Activated CD4-positive, alpha-beta T cell treated with anti-CD3 and anti-CD28 coated beads, Interleukin-2, amount 10 ng/mL, durations not matched to agents 24 days and 14 days (primary cell): ENCODE data around the gene KRTAP5-3. TPM values are rescaled to one million over a fixed set of nuclear protein-coding genes. Genes with fewer than 3 reads are reported as not detected.
"Not testable (repeated sequence)": the region's sequence is repeated elsewhere in the genome, so short reads cannot be mapped to it uniquely, and the experiment has no call there.

Experiments
- DNase-seq: peaks from one replicate; pipeline ENCODE4 v3.0.0; 2022
- H3K27ac Mint-ChIP-seq: one replicate; pipeline ENCODE4 v1.8.0; 2022; ENCODE audit warnings: mild to moderate bottlenecking, mixed read lengths
- H3K27me3 Mint-ChIP-seq: one replicate; pipeline ENCODE4 v1.8.0; 2022; ENCODE audit warnings: mixed read lengths
- H3K36me3 Mint-ChIP-seq: one replicate; pipeline ENCODE4 v1.8.0; 2022; ENCODE audit warnings: low read depth, mild to moderate bottlenecking, mixed read lengths
- H3K4me1 Mint-ChIP-seq: one replicate; pipeline ENCODE4 v1.8.0; 2021; ENCODE audit warnings: mixed read lengths
- H3K4me3 Mint-ChIP-seq: one replicate; pipeline ENCODE4 v1.8.0; 2022; ENCODE audit warnings: mild to moderate bottlenecking, moderate library complexity, mixed read lengths
- H3K9me3 Mint-ChIP-seq: one replicate; pipeline ENCODE4 v1.8.0; 2021; ENCODE audit warnings: mixed read lengths
- intact Hi-C: fragments of 100-400 bp; cut with micrococcal nuclease; formaldehyde crosslinking; loops from one replicate; pipeline ENCODE4 v1.15.1; 2023
- total RNA-seq: library from RNA; stranded (reverse); gene quantifications from 2 replicates; pipeline ENCODE4 v1.2.3, GENCODE V29; 2022

Gene KRTAP5-3
- total RNA-seq, 1 donor from 2014 or later, result not detected

DNA sequence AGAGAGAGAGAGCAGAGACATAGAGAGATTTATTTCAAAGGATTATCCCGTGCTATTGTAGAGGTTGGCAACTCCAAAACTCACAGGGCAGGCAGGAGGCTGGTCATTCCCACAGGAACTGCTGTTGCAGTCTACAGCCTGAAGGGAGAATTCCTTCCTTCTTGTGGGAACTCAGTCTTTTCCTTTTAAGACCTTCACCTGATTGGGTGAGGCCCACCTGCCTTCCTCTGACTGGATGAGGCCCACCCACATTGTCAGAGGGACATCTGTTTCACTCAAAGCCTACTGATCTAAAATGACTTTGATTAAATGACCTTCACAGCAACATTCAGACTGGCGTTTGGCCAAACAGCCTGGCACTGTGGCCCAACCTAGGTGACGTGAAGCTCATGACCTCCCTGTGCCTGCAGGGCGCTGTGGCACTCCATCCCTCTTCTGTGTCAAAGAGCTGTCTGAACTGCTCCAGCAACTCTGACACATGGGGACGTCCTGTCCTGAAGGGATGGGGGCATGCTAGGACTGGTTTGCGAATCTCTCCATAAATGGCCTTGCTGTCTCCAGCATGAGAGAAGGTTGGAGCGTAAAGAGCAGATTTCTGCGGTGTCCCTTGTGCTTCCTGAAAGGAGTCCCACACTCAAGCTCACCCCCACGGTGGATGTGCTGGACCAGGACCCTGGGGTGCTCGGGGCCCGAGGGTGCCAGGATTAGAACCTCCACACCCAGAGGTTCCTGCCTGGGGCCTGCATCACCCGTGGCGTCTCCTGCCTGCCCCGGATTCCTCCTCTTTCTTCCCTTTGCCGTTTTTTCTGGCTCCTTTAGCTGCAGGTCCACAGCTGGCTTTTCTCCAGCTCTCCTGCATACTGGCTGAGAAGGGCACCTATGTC, 42.0 kb upstream of the KRTAP5-3 start:
- intact Hi-C loops, result loop anchor here (5.0 kb wide), 1 partner anchor 42 kb away; no protein-coding TSS in a partner anchor
- no peak overlapping the region for H3K27ac Mint-ChIP-seq
- H3K27me3 Mint-ChIP-seq, result peaks cover 10% of the 10 kb centered on the region
- no peak overlapping the region for H3K4me3 Mint-ChIP-seq
- no peaks in the 10 kb centered on the region for H3K36me3 Mint-ChIP-seq
- no peaks in the 10 kb centered on the region for H3K4me1 Mint-ChIP-seq
- no peak for DNase-seq
- H3K9me3 Mint-ChIP-seq, result no peaks in the 10 kb centered on the region

DNA sequence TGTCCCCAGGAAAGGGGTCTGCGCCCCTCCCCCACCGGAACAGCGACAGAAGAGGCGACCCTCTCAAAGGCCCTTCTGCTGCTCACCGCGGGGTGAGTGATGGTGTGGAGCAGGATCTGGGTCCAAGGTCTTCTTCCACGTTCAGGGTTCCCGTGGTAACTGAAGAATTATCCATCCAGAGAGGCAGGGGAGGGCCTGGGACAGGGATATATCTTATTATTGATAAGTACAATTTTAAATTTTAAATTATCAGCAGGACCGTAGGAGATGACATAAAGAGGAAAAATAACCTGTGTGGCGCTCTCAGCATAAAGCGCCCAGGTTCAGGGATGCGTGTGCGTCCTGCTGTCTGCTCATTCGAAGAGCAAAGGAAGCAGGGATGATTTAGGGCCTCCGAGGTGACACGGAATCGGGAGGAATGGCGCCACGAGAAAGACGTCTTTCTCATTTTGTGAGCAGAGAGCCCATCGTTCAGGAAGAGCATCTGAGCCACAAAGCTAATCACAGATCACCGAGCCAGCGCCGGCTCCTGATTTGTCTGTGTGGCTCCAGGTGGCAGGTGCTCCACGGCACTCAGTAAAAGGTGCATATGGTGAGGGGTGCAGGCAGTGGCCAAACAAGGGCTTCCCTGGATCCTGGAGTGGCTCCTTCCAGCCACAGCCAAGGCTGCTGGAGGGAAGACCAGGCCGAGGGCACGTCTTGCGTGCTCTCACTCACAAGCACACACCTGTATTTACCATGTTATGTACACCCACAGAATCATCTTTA, 40.6 kb upstream of the KRTAP5-3 start:
- no peak for DNase-seq
- H3K4me1 Mint-ChIP-seq, result no peaks in the 10 kb centered on the region
- no peak overlapping the region for H3K27ac Mint-ChIP-seq
- no peaks in the 10 kb centered on the region for H3K36me3 Mint-ChIP-seq
- H3K4me3 Mint-ChIP-seq, result no peak overlapping the region
- intact Hi-C loops, result no loop called here
- H3K9me3 Mint-ChIP-seq, result no peaks in the 10 kb centered on the region
- H3K27me3 Mint-ChIP-seq, result peaks cover 3% of the 10 kb centered on the region

DNA sequence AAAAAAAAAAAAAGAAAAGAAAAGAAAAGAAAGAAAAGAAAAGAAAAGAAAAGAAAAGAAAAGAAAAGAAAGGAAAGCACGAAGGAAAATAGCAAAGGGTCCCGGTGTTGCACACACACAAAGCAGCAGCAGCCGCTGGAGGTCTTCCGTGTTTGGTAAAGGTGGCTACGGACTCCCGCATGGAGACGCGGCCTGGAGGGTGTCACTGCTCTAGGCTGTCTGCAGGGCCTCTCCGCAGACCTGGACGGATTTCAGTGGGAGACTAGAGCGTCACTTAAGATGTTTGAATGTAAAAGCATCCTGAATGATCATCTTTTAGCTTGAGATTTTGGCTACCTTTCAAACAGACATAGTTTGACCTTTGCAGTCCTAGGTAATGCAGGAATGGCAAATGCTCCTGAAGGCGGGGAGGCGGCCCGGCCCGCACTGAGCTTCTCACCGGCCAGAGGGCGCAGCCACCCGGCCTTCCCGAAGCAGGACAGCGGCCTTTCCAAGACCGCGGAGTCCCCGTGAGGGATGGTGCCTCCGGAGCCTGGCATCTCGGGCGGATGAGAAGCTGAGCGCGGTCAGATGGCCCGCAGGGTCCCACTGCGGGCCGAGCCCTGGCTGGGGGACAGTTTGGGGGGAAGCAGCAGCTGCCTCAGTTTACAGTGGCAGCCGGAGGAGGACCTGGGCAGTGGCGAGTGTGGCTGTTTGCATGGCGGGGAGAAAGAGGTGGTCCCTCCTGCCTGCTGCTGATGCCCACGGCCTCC, 39.8 kb upstream of the KRTAP5-3 start:
- intact Hi-C loops, result no loop called here
- H3K4me3 Mint-ChIP-seq, result no peak overlapping the region
- no peak overlapping the region for H3K27ac Mint-ChIP-seq
- no peak for DNase-seq
- H3K4me1 Mint-ChIP-seq, result no peaks in the 10 kb centered on the region
- peaks cover 3% of the 10 kb centered on the region for H3K27me3 Mint-ChIP-seq
- H3K9me3 Mint-ChIP-seq, result no peaks in the 10 kb centered on the region
- no peaks in the 10 kb centered on the region for H3K36me3 Mint-ChIP-seq

DNA sequence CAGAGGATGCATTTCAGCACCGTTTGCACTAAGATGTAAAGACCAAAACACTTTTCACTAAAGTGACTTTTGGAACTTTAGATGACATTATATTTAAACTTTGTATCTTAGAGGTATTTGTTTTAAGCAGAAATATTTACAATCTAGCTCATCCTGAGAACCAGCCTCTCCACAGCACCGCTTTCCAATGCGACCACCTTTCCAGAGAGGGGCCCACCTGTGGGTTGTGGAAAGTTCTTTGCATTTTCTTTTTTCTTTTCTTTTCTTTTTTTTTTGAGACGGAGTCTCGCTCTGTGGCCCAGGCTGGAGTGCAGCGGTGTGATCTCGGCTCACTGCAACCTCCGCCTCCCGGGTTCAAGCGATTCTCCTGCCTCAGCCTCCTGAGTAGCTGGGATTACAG, 38.3 kb upstream of the KRTAP5-3 start:
- H3K4me3 Mint-ChIP-seq, H3K9me3 Mint-ChIP-seq, H3K27ac Mint-ChIP-seq, H3K36me3 Mint-ChIP-seq, intact Hi-C loops, H3K27me3 Mint-ChIP-seq, DNase-seq, H3K4me1 Mint-ChIP-seq: not testable (repeated sequence)

DNA sequence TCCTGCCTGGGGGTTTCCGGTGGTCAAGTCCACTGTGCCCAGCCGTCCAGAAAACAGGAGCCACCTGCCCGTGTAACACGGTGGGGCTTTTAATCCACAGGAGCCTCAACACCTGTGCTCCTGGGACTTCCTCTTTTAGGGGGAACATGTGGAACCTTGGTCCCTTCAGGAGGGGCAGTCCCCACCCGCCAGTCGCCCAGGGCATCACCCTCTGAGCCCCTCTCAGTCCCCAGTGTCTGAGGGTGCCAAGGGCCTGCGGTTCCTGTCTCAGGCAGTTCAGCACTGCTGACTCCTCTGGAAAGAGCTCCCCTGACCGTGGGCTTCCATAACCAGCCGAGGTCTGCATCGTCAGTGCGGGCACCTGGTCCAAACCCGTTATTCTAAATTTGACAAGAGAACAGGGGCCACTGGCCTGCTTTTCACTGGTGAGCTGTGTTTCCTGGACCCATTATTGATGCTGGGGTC, 37.1 kb upstream of the KRTAP5-3 start:
- no peak overlapping the region for H3K27ac Mint-ChIP-seq

DNA sequence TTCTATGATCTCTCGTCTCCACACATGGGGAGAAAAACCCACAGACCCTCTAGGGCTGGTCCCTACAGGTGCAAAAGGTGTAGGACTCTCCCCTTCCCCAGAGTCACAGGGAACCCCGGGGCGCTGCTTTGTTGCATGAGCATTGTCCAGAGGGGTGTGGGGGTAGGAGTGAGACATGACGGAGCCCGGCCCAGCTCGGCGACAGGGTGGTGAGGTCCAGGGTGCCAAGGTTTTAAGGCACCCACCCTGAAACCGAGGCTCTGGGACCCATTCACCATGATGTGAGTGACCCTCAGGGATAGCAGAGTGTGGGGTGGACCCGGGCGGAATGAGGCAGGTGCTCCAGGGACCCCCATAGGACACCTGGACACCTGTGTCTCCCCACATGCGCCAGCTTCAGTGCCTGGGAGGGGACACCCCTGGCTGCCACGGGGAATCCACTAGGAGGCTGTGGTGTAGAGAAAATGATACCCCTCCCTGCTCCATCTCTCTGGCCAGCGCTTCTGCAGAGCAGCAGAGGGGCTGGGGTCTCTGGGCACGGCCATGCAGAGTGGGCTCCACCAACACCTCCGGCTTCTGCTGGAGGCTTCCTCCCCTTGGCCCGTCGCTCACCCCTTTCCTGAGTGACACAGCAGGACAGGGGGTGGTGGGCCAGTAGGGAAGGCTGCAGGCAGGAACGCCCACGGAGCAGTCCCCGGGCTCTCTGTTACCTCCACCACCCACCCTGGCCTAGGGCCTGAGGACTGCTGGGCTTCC, 36.5 kb upstream of the KRTAP5-3 start:
- no peaks in the 10 kb centered on the region for H3K9me3 Mint-ChIP-seq
- no peaks in the 10 kb centered on the region for H3K36me3 Mint-ChIP-seq
- no peak for DNase-seq
- no peak overlapping the region for H3K4me3 Mint-ChIP-seq
- H3K4me1 Mint-ChIP-seq, result no peaks in the 10 kb centered on the region
- no peaks in the 10 kb centered on the region for H3K27me3 Mint-ChIP-seq
- intact Hi-C loops, result no loop called here
- H3K27ac Mint-ChIP-seq, result no peak overlapping the region

More for the DNA sequence above, 37.1 kb upstream of the KRTAP5-3 start:
- intact Hi-C loops, result no loop called here
- no peaks in the 10 kb centered on the region for H3K27me3 Mint-ChIP-seq
- H3K4me3 Mint-ChIP-seq, result no peak overlapping the region
- H3K9me3 Mint-ChIP-seq, result no peaks in the 10 kb centered on the region
- H3K4me1 Mint-ChIP-seq, result no peaks in the 10 kb centered on the region
- no peaks in the 10 kb centered on the region for H3K36me3 Mint-ChIP-seq
- no peak for DNase-seq

DNA sequence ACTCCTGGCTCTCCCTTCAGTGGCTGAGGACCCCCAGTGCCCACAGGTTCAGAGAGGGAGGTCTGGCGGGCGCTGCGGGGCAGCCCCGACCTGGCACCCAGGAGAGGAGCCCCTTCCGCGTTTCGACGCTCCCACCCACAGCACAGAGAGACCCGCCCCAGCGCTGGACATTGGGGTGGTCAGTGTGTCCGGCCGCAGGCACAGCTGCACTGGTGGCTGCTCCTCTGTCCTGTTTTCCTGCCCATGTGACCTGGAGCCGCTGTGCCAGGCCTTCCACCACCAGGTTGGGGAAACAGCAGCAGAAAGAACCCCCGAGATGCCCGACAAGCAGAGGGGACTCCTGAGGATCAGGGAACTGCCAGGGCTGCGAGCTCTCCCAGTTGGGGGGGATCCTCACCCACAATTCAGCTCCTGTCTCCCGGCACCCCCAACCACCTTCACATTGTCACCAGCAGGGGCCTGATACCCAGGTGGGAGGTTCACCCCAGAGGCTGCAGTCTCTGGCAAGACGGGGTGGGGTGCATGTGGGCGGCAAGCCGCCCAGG, 35.0 kb upstream of the KRTAP5-3 start:
- no peak overlapping the region for H3K27ac Mint-ChIP-seq
- no peaks in the 10 kb centered on the region for H3K9me3 Mint-ChIP-seq
- intact Hi-C loops, result no loop called here
- H3K27me3 Mint-ChIP-seq, result peaks cover 1% of the 10 kb centered on the region
- DNase-seq, result no peak
- H3K36me3 Mint-ChIP-seq, result no peaks in the 10 kb centered on the region
- H3K4me1 Mint-ChIP-seq, result no peaks in the 10 kb centered on the region
- H3K4me3 Mint-ChIP-seq, result no peak overlapping the region

DNA sequence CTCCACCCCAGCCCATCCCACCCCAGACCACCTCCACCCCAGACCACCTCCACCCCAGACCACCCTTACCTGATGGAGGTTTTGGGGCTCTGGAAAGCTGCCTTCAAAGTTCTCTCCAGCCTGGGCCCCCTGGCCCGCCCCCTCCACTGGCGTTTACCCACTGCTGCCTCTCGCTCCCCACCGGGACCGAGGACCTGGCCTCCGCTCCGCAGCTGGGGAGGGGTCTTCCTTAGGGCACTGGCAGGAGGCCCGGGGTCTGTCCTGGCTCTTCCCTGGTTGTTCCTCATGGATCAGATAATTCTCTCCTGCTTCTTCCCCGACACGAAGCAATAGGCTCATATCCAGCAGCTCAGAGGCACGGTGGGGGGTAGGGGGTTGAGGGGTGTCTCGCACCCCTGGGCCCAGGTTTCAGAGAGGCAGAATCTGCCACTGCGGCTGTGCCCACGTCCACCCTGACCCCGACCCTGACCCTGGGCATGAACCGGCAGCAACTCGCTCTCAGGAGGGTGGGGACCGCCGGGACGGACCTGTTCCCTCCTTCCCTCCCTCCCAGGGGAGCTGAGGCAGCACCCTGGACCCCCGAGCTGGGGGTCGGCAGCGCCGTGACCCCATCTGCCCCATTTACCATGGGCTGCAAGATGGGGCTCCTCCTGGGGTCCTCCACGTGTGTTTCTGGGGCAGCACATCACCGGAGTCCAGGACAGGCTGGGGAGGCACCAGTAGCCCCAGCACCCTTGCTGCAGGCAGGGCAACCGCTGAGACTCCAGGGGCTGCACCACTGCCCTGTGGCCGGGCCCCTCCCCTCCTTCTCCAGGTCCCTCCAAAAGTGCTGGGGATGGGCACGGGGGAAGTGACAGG, 34.3 kb upstream of the KRTAP5-3 start:
- intact Hi-C loops, result no loop called here
- Mint-ChIP-seq H3K27ac (no peak overlapping the region), H3K27me3 (peaks cover 1% of the 10 kb centered on the region), H3K9me3 (no peaks in the 10 kb centered on the region), H3K4me1 (no peaks in the 10 kb centered on the region), H3K36me3 (no peaks in the 10 kb centered on the region), H3K4me3 (no peak overlapping the region)
- no peak for DNase-seq

DNA sequence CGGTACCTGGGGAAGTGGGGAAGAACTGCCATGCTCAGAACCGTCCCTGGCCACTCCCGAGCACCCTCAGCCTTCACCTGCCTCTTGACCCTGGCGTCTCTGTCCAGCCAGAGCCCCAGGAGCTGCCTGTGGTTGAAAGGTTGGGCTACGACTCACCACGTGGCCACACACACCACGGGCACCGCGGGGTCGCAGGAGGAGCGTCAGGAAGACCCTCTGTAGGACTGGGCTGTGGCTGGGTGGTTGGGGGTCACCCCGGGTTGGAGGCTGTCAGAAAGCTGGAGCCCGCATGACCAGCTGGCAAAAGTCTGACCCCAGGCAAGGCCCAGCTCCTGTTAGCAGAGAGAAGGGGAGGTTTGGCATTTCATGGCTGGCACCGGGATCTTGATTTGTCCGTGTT, 32.8 kb upstream of the KRTAP5-3 start:
- no peak for DNase-seq
- Mint-ChIP-seq H3K4me3 (no peak overlapping the region), H3K9me3 (no peaks in the 10 kb centered on the region), H3K27me3 (peaks cover 1% of the 10 kb centered on the region), H3K4me1 (no peaks in the 10 kb centered on the region), H3K36me3 (no peaks in the 10 kb centered on the region), H3K27ac (no peak overlapping the region)
- intact Hi-C loops, result no loop called here

DNA sequence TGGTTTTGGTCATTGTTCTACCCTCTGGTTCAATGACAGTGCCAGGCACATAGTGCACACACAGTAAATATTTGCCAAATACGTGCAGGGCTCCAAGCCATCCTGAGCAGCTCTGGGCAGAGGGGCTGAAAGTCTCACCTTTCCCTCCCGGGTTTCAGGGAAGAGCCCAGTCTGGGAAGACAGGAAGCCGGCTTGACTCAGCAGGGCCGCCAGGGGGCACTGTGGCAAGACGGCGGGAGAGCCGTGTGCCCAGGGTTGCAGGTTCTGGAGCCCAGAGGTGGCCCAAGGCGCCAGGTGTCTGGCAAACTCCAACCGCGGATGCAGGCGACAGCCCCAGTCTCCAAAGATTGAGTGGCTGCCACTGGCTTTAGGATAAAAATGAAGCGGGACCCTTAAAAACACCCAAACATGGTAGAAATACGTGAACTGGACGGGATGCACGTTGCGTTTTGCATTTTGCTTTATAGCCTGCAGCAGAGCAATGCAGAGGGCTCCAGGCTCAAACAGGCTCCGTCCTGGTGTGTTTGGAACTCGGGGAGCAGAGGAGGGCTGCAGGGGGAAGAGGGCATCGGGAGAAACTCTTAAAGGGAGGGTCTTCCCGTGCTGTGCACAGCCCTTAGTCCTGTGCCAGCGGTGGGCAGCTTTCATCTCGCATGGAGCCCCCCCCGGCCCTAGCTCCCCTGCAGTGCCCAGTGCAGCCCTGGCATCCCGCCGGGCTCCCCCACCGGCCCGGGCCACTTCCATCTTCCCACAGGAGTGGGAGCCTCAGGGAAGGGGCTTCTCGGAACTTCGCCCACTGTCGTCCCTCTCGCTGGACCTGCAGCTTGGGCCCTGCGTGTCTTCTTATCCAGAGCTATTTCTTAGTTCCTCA, 32.0 kb upstream of the KRTAP5-3 start:
- no peak overlapping the region for H3K4me3 Mint-ChIP-seq
- DNase-seq, result peak; percentile 74

DNA sequence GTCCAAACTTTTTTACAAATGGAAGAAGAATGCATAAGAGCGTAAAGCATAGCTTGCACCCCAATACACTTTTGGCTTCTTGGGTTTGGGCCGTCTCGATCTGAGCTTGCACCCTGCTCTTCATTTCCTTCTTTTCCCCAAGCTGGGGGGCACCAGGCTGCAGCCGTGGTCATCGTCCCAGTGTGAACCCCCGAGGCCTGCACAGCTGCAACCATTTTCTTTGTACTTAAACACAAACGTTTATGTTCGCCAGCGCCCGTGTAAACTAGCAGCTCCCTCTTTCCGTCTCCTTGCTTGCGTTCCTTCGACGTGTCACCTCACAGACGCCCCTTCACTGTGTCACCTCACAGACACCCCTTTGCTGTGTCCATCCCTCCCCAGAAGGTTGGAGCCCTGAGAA, 31.4 kb upstream of the KRTAP5-3 start:
- Mint-ChIP-seq H3K9me3 (no peaks in the 10 kb centered on the region), H3K36me3 (no peaks in the 10 kb centered on the region), H3K4me3 (no peak overlapping the region), H3K27ac (no peak overlapping the region), H3K27me3 (peaks cover 1% of the 10 kb centered on the region), H3K4me1 (no peaks in the 10 kb centered on the region)
- intact Hi-C loops, result no loop called here
- DNase-seq, result no peak

More for the DNA sequence above, 32.0 kb upstream of the KRTAP5-3 start:
- H3K27ac Mint-ChIP-seq, result no peak overlapping the region
- no peaks in the 10 kb centered on the region for H3K9me3 Mint-ChIP-seq
- H3K36me3 Mint-ChIP-seq, result no peaks in the 10 kb centered on the region
- H3K4me1 Mint-ChIP-seq, result no peaks in the 10 kb centered on the region
- intact Hi-C loops, result no loop called here
- peaks cover 1% of the 10 kb centered on the region for H3K27me3 Mint-ChIP-seq
